GM21528 (cell line): ENCODE data around the gene AIFM1.
"Not testable (repeated sequence)": the region's sequence is repeated elsewhere in the genome, so short reads cannot be mapped to it uniquely, and the experiment has no call there.

Experiments
- ATAC-seq: cut with Tn5 transposase; IDR thresholded peaks from one replicate; pipeline ENCODE4 v1.9.1; 2021; ENCODE audit warnings: mild to moderate bottlenecking, moderate library complexity; ENCODE audit not compliant: unreplicated experiment, low FRiP score

Gene AIFM1

DNA sequence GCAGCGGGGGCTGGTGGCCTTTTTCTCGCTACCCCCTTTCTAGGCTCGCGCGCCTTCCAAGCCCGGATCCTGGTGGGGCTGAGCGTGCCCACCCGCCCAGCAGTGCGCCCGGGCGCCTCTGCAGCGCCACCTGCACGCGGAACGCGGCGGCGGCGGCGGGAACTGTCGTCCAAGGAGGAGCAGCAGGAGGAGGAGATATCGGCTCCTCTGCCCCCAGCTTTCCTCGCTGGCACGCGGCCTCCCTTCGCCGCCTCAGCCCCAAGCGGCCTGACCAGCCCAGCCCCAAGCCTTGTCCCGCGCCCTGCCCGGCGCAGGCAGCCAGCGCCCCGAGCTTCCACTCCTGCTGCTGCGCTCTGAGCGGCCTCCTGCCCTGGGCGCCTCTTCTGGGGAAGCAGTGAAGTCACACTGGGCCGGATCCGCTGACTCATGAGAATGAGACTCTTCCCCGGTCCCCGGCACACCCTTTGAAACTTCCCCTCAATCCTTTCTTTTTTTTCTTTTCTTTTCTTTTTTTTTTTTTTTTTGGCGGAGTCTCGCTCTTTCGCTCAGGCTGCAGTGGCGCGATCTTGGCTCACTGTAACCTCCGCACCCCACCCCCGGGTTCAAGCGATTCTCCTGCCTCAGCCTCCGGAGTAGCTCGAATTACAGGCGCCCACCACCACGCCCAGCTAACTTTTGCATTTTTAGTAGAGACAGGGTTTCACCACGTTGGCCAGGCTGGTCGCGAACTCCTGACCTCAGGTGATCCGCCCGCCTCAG lies 44.7 kb downstream of the AIFM1 start:
- ATAC-seq = peak; percentile 84

DNA sequence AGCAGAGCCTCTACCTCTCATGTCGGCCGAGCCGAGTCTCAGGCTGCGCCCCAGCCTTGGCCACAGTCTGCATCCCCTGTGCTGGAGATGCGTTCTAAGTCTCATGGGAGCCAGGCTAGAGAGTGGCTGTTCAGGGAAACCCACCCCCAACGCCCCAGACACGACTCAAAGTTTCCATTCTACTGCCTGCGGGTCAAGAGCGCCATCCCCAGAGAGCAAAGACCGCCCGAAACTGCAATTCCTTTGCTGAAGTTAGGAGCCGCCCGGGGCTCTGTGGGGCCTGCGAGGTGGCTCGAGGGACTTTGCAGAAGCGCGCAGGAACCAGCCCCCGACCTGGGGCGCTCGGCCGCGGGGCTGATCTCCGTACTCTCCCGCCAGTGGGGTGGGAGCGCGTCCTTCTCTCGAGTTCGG lies 45.3 kb downstream of the AIFM1 start:
- peak; percentile 35 for ATAC-seq

DNA sequence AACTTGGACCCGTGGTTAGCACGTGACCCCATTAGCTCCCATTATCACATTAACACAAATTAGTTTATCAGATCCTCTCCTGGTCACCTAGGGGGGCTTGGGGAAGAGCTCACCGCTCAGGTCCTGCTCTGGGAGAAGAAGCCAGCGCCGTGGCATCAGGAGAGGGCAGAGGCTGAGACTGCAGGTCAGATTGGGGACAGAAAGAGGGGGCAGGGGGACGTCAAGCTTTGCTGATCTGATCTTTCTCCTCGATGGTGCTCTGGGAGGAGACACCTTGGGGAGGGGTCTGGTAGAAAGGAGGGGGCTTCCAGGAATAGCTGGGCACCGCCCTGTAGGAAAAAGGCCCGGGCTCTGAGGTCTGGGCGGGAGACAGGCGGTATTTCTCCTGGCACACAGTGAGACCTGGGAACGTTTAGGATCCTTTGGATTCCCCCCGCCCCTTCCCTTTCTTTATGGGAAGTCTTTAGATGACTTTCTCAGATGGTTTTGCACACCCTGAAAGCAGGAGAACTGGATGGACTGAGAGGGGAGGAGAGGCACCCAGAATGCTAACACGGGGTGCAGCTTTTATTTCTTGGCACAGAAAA lies 46.2 kb downstream of the AIFM1 start:
- ATAC-seq = no peak

DNA sequence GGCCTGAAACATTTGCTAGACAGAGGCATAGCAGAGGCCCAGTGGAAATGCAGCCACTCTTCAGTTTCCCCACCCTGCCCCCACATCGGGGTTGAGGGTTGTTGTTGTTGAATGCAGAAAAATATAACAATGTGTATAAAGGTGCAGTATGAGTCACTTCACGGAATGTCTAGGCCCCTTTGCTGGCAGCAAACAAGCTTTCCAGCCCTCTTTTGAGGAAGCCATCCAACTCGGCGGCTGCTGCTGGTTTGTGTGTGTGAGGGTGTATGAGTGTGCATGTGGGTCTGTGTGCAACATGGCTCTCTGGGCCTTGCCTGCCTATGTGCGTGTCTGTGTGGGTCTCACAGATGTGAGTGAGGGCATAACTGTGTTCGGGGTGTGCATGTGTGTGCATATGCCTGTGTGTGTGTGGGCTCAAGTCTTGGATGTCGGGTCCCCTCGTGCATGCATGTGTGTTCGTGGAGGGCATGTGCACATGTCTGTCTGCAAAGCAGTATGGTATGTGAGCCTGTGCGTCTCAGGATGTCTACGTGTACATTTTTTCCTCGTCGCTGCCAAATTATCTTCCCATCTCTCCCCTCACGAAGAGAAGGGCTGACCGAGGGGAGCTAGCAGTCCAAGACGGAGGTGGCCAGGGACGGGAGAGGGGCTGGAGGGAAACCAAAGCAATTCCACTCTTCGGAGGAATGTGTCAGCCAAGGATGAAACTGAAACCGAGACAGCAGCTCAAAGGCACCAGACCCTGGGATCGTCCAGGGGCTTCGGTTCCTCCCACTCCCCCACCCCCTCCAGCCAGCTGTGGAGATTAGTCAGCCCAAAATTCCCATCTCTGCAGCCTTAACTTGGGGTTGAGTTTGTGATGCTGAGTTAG lies 47.0 kb downstream of the AIFM1 start:
- no peak for ATAC-seq

DNA sequence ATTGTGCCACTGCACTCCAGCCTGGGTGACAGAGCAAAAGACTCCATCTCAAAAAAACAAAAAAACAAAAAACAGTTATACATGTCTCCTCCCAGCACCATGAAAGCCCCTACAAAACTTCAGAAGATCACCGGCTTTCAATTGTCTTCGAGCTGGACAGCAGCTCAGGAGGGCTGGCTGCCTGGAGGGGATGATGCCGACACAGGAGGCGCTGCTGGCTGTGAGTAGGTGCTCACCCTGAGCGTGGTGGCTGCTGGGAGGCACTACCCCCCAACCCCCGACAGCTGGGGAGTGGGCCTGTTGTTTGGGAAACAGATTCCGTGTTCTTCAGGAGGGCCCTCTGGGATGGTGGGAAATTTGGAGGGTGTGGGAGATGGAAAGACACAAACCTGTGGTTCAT lies 48.5 kb downstream of the AIFM1 start:
- no peak for ATAC-seq

DNA sequence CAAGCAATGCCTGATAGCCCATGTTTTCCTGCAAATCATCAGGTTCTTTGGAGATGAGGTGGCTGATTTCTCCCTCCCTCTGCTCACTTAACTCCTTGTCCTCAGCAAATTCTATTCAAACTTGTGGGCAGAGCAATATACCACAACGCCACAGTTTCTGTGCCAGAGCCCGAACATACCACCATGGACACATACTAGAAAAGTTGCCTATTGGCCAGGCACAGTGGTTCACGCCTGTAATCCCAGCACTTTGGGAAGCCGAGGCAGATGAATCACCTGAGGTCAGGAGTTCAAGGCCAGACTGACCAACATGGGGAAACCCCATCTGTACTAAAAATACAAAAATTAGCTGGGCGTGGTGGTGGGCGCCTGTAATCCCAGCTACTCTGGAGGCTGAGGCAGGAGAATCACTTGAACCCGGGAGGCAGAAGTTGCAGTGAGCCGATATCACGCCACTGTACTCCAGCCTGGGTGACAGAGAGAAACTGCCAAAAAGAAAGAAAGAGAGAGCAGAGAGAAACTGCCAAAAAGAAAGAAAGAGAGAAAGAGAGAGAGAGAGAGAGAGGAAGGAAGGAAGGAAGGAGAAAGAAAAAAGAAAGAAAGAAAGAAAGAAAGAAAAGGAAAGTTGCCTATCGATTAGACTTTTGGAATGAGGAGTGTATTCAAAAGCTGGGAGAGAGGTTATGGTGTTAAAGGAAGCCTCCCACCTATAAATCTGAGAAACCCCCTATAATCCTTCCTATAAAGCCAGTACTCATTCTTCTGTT lies 50.3 kb downstream of the AIFM1 start:
- not testable (repeated sequence) for ATAC-seq

DNA sequence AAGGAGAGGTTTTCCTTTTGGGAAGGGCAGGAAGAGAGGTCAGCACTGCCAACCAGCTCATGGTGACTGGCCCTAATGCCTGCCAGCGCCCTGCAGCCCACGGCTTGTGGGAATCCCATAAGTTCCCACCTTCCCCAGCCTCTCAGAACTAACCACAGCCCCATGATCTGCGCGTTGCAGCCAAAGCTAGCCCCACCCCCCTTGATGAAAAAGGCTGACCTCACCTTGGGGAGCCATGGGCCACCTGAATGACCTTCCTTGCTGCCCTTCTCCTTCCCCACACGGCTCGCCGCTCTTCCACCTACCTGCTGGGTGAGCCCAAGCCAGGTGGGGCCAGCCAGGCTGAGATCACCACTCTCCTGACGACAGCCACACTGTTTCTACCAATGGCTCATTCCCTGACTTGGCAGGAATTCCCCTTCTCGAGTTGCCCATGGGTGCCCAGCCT lies 51.5 kb downstream of the AIFM1 start:
- ATAC-seq = no peak

DNA sequence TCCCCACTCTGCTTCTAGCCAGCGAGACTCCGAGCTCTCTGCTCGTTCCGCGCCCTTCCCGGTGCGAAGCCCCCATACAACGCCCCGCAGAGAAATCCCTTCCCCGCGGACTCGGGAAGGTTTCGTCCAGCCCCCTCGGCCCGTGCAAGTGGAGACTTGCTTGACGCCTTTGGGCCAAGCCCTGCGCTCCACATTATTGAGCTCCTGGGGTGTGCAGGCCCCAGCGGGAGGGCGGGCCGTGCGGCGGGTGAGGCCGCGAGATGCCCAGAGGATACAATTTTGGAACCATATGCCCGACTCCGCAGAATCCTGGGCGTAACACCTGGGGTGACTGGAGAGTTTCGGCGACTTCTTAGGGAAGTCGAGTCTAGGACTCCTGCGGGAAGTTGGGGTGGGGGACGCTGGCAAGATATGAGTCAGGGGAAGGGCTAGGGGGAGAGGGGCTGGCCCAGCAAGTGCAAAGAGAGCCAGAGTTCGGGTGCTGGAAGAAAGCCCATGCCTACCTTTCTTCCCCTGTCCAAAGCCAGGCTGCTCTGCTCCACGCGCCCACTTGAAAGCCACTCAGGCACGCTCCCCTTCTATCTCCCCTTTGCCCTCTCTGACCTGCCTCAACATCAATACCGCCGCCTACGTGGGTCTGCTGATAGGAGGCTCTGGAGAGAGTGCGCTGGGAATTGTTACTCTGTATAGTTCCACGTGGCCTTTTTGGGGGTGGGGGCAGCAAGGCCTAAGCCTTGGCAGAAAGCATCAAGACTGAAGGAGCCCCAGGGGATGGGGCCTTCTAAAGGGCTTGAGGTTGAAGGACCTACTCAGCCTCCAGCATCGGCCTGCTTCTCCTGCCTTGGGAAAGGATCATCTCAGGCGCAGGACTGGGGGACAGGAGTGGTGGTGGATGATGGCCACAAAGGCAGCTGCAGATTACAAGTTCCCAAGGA lies 54.2 kb downstream of the AIFM1 start:
- ATAC-seq = no peak

DNA sequence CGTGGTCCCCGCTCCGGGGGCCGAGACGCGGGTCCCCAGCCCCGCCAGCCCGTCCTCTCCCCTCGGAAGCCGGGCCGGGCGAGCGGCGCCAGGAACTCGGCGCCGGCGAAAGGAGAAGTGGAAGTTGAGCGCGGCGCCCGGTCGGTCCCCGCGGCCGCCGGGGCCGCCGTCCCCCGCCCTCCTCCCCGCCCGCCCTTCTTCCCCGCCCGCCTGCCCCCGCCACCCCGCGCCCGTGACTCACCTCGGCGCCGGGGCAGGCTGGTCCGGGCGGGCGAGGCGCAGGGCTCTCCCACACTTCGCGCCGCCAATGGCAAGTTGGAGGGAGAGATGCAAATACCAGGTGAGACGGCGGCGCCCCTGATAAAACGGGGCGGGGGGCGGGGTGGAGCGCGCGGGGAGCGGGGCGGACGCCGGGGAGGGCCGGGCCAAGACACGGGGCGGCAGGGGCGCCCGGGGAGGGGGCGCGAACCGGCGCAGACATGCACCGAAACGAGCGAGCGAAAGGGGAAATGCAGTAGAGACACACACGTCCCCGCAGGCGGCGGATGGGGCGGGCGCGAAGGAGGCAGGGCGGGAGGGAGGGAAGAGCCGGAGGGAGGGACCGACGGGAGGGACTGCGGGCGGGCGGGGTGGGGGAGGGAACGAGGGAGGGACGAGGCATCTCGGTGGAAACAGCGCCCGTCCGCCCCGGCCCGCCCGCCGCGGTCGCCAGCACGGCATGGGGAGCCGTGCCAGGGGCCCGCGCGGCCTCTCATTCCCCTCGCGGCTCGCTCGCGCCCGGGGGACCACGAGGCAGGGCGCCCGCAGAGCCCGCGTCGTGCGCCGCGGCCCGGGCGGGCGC lies 55.0 kb downstream of the AIFM1 start, which contains the start of gene ELF4:
Gene ELF4, minus strand, starts transcription at position 119 of the 841 bp plus-strand sequence. CDS start 29,167 bp downstream, outside the sequence.
- ATAC-seq = no peak

DNA sequence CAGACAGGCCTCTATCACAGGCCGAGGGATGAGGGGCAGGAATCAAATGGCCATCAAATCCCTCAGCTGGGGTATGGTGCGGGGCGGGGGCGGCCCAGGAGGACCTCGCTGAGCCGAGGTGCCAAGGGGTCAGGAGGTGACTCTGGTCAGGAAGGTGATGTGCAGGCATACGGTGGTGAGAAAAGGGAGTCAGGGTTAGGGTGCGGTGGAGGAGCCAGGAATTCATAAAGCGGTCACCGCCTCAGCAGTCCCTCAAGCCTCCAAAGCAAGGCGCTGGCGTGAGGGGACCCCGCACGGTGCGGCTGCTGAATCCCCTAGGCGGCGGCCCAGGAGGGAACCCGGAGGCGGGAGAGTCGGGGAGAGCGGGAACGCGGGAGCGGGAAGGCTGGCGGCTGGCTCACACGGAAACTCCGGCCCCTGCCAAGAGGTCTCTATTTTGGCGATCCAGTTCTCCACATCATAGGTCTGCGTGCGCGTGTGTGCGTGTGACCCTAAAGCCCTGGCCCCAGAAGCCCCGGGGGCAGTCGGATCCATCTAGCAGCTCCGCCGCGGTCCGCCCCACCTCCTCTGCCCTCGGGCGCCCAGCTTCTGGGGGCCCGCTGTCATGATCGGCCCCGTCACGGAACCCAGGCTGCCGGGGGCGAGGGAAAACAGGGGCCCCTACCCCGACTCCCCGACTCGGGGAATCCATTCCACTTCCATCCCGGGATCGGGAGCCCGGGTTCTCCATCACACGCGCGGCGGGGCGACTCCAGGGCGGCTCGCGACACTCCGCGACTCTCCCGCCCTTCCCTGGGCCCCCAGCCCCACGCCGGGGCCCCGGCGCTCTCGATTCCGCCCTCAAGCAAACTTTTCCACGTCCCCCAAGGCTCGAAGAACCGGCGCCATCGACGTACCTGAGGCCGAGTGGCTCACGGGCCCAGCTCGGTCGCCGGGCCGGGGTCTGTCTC lies 55.9 kb downstream of the AIFM1 start:
- peak; percentile 27 for ATAC-seq

DNA sequence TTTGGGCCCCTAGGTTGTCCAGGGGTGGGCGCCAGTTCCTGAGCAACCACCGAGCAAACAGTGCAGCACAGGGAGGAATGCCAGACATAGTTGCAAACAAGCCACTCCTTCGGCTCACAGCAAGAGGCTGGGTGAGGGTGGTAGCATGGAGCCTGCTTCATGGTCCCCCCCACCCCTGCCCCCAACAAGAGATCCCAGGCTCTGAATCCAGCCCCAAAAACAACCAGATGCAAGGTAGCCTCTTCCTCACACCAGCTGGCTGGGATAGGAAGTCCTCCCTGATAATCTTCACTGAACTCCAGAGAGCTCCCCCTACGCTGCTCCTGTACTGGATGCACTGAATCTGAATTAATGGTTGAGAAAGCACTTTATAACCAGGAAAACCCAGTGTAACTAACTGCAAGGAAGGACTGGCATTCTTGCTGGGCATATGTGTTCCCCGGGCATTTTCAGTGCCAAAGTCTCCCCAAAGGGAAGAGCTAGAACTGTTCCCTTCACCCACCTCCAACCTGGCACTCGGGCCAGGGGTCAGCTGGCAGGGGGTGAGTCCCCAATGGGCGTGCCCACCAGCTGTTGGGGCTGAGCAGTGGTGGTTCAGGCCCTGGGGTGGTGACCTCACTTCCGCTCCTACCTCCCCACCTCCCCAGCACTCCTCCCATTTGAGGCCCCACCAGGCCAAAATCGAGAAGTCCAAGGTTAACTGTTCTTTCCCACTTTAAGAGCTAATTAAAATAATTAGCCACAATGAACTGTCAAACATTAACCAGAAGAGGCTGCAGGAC lies 56.8 kb downstream of the AIFM1 start:
- peak; percentile 77 for ATAC-seq

DNA sequence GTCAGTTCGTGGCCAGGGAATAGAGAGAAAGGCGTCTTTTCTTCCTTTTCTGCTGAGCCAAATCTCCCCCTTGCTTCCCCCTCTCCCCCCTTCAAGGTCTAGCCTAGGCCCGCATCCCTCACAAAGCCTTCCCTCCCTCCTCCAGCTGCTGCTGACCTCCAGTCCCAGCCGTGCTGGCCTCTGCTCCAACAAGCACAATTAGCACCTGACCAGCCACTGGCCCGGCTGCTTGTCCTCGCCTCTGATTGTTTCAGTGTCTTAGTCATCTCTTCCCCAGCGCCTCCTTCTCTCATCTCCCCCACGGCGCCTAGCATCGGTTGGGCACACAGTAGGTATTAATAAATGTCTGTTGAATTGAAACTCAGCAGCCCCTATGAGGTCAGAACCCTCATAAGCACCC lies 59.6 kb downstream of the AIFM1 start:
- ATAC-seq = no peak

DNA sequence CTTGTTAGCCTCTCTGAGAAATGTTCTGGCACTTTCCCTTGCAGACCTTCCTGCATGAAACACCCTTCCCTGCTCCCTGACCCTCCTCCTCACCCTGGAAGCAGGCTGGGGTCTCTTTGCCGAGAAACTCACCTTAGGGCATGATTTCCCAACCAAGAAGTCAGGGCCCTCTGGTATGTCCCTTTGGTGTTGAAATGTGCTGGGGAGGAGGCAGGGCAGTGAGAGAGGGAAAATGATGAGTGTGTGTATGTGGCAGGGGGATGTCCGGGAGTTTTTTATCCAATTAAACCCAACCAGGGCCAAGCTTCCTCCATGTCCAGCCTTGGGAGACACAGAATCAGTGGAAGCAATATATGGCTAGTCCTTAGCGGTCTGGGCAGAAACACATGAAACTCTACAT lies 60.4 kb downstream of the AIFM1 start:
- ATAC-seq = no peak

DNA sequence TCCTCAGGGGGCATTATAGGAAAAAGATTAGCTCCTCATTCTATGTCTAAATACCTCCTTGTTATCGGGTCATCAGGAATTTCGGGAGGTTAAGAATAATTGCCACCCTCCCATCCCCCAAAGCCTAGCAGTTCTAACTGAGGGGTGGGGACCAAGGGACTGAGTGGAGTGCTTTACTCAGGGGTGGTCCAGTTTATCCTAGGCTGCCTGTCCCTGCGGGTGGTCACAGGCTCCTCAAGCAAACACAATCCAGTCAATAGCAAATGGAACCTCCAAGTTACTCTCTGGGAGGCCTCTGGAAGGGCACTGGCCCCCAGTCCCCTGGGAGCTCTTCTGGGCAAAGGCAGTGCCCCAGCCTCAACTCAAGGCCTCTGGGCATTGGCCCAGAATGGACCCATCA lies 62.0 kb downstream of the AIFM1 start:
- no peak for ATAC-seq

DNA sequence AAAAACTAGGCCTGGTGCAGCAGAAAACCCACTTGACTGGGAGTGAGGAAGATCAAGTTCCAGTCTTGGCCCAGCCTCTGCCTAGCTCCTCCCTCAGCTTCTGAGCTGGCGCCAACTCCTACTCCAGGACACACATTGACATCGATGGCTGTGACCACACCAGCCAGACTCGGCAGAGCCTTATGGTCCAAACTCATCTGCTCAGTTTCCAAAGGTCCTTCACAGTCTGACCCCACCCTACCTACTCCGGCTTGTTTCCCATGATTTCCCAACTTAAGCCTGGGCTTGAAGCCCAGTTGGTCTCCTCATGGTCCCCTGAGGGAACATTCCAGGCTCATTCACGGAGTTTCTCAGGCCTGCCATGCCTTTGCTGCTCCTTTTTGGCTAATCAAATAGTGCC lies 65.5 kb downstream of the AIFM1 start:
- no peak for ATAC-seq

DNA sequence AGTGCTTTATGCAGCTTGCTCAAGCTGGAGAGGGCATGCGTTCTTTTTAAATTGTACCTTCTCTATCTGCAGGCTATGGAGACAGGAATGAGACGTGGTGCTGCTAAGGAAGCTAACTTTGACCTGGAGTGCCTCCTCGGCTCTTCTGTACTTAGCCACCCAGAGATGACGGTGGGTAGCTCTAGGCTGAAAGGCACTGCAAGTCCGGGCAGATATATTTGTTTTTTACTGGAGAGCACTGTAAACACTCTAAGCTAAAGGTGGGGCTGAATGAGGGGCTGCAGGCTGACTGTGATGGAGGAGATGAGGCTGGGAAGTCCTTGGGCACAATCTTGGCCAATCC lies 67.5 kb downstream of the AIFM1 start:
- no peak for ATAC-seq
